ENCODE measurements around the gene COPS2.

Gene COPS2

DNA sequence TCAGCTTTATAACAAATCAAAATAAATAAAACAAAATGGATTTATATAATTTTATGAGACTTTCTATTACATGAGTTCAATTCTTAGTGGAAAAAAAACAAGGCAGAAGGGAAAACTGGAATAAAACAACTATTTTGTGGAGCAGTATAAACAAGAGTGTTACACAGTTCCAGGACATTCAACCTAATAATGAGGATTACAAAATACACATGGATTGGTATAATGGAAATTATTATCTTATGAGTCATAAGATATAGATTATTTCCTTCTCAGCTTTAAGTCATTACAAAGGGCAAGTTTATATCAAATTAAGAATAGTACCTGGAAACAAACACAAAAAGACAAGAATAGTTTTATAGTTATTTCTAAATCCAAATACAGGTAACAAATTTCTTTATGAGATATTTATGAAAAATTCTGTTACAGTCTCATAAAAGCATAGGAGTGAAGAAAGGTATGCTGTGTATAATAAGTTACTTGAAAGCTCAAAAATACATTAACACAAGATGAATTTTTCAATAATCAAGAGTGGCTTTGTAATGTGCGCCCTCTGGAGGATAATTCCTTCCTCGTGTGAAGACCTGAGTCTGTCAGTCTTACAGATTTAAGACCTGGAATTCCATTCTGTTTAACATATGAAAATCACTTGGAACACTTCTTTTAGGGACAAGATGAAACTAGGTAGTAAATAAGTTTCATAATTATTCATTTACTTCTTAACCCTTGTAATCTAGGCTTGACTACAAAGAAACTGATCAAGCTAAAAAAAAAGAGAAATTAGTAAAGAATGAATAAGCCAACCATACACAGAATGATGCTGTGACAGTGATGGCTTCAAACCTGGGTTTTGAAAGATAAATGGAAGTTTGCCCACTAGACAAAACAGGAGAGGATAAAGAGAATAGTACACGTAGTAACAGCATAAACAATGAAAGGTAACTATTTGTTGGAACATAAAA is 9.5 kb downstream of the COPS2 start:
- Histone ChIP-seq H2BK120ac (ENCODE audit: low read depth, low read length) (no peak overlapping the region), H3K36me3 (ENCODE audit: control insufficient read depth, insufficient read depth, low read length) (peaks cover 3% of the 10 kb centered on the region), H3K18ac (ENCODE audit: low read length) (no peak overlapping the region), H3K23ac (ENCODE audit: low read length) (no peak overlapping the region), H3K4ac (ENCODE audit: low read depth, low read length) (no peak overlapping the region), H4K8ac (ENCODE audit: low read depth, low read length) (no peak overlapping the region), H3K79me1 (ENCODE audit: low read length) (peaks cover 7% of the 10 kb centered on the region), H3K9ac (ENCODE audit: low read length) (no peak overlapping the region), H2BK5ac (ENCODE audit: low read length) (no peak overlapping the region), H2BK15ac (replicated peaks; ENCODE audit: low read depth) (no peak overlapping the region), H3K4me3 (ENCODE audit: low read length) (no peak overlapping the region), H3K56ac (ENCODE audit: low read length) (no peak overlapping the region), H3K79me2 (ENCODE audit: control insufficient read depth, insufficient read depth, low read length) (peaks cover 27% of the 10 kb centered on the region), H3K4me2 (ENCODE audit: low read length) (no peak overlapping the region), H2AK5ac (ENCODE audit: low read length) (no peak overlapping the region), H3K27me3 (ENCODE audit: insufficient read depth, low read length, poor library complexity) (no peaks in the 10 kb centered on the region), H3K4me1 (ENCODE audit: control insufficient read depth, low read depth, low read length) (no peaks in the 10 kb centered on the region), H4K5ac (ENCODE audit: low read length) (no peak overlapping the region), H3K27ac (ENCODE audit: low read depth, low read length) (no peak overlapping the region)
- no CpG with 5 or more reads among the region's 3 CpGs for WGBS (ENCODE audit: extremely low coverage, insufficient coverage, low lambda C conversion rate)
- peak; percentile 62 for DNase-seq

- Histone ChIP-seq H2AK5ac (ENCODE audit: low read length) (no peak overlapping the region), H4K8ac (ENCODE audit: low read depth, low read length) (no peak overlapping the region), H3K4me3 (ENCODE audit: low read length) (no peak overlapping the region), H3K4me2 (ENCODE audit: low read length) (no peak overlapping the region), H3K27me3 (ENCODE audit: insufficient read depth, low read length, poor library complexity) (no peaks in the 10 kb centered on the region), H3K36me3 (ENCODE audit: control insufficient read depth, insufficient read depth, low read length) (peaks cover under 1% of the 10 kb centered on the region), H3K9ac (ENCODE audit: low read length) (no peak overlapping the region), H2BK15ac (replicated peaks; ENCODE audit: low read depth) (no peak overlapping the region), H3K4me1 (ENCODE audit: control insufficient read depth, low read depth, low read length) (no peaks in the 10 kb centered on the region), H2BK120ac (ENCODE audit: low read depth, low read length) (no peak overlapping the region), H3K23ac (ENCODE audit: low read length) (no peak overlapping the region), H3K18ac (ENCODE audit: low read length) (no peak overlapping the region), H4K5ac (ENCODE audit: low read length) (no peak overlapping the region), H3K79me1 (ENCODE audit: low read length) (peaks cover under 1% of the 10 kb centered on the region), H3K79me2 (ENCODE audit: control insufficient read depth, insufficient read depth, low read length) (no peaks in the 10 kb centered on the region), H2BK5ac (ENCODE audit: low read length) (no peak overlapping the region), H3K27ac (ENCODE audit: low read depth, low read length) (no peak overlapping the region), H3K4ac (ENCODE audit: low read depth, low read length) (no peak overlapping the region), H3K56ac (ENCODE audit: low read length) (no peak overlapping the region)
- DNase-seq = no peak
- no CpG with 5 or more reads among the region's 2 CpGs for WGBS (ENCODE audit: extremely low coverage, insufficient coverage, low lambda C conversion rate)
Measured at GRCh38 chr15:49137861-49138260, 17.5 kb downstream of the COPS2 start.

DNA sequence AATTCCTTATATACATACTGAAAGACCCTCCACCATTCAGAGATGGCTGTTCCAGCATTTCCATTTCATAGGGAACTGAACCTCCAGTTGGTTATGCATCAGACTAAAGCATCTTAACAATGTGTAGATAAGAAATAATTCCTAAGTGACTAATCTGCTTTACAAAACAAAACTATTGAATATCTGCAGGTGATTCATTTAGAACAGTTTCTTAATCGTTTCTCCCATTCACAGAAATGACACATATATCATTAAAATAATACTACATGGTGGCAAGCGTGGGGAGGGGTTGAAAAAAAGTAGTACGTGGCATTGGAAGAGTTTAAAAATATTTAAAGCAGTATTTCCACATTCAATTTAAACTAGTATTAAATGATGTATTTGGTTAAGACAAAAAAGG is 19.5 kb downstream of the COPS2 start:
- H3K79me1 ChIP-seq (ENCODE audit: low read length) = no peaks in the 10 kb centered on the region
- no peak overlapping the region for H3K4me3 ChIP-seq (ENCODE audit: low read length)
- no peak overlapping the region for H3K4me2 ChIP-seq (ENCODE audit: low read length)
- no peak overlapping the region for H3K27ac ChIP-seq (ENCODE audit: low read depth, low read length)
- no peak overlapping the region for H2BK120ac ChIP-seq (ENCODE audit: low read depth, low read length)
- H2BK15ac ChIP-seq (replicated peaks; ENCODE audit: low read depth) = no peak overlapping the region
- H2AK5ac ChIP-seq (ENCODE audit: low read length) = no peak overlapping the region
- no peak overlapping the region for H2BK5ac ChIP-seq (ENCODE audit: low read length)
- H3K79me2 ChIP-seq (ENCODE audit: control insufficient read depth, insufficient read depth, low read length) = no peaks in the 10 kb centered on the region
- H3K27me3 ChIP-seq (ENCODE audit: insufficient read depth, low read length, poor library complexity) = no peaks in the 10 kb centered on the region
- WGBS (ENCODE audit: extremely low coverage, insufficient coverage, low lambda C conversion rate) = no CpG with 5 or more reads among the region's 3 CpGs
- no peak overlapping the region for H3K9ac ChIP-seq (ENCODE audit: low read length)
- DNase-seq = no peak
- H4K8ac ChIP-seq (ENCODE audit: low read depth, low read length) = no peak overlapping the region
- no peak overlapping the region for H3K4ac ChIP-seq (ENCODE audit: low read depth, low read length)
- no peak overlapping the region for H3K56ac ChIP-seq (ENCODE audit: low read length)
- no peak overlapping the region for H3K23ac ChIP-seq (ENCODE audit: low read length)
- H3K36me3 ChIP-seq (ENCODE audit: control insufficient read depth, insufficient read depth, low read length) = no peaks in the 10 kb centered on the region
- H3K18ac ChIP-seq (ENCODE audit: low read length) = no peak overlapping the region
- H3K4me1 ChIP-seq (ENCODE audit: control insufficient read depth, low read depth, low read length) = no peaks in the 10 kb centered on the region
- H4K5ac ChIP-seq (ENCODE audit: low read length) = no peak overlapping the region

- no peak overlapping the region for H3K23ac ChIP-seq (ENCODE audit: low read length)
- no peak overlapping the region for H3K9ac ChIP-seq (ENCODE audit: low read length)
- no peak overlapping the region for H2AK5ac ChIP-seq (ENCODE audit: low read length)
- H3K79me1 ChIP-seq (ENCODE audit: low read length) = no peaks in the 10 kb centered on the region
- no peak for DNase-seq
- H3K4me3 ChIP-seq (ENCODE audit: low read length) = no peak overlapping the region
- H3K79me2 ChIP-seq (ENCODE audit: control insufficient read depth, insufficient read depth, low read length) = no peaks in the 10 kb centered on the region
- no peak overlapping the region for H3K56ac ChIP-seq (ENCODE audit: low read length)
- no peak overlapping the region for H3K18ac ChIP-seq (ENCODE audit: low read length)
- no peaks in the 10 kb centered on the region for H3K27me3 ChIP-seq (ENCODE audit: insufficient read depth, low read length, poor library complexity)
- H4K5ac ChIP-seq (ENCODE audit: low read length) = no peak overlapping the region
- H2BK5ac ChIP-seq (ENCODE audit: low read length) = no peak overlapping the region
- H4K8ac ChIP-seq (ENCODE audit: low read depth, low read length) = no peak overlapping the region
- no peak overlapping the region for H2BK15ac ChIP-seq (replicated peaks; ENCODE audit: low read depth)
- H3K4me2 ChIP-seq (ENCODE audit: low read length) = no peak overlapping the region
- H3K4ac ChIP-seq (ENCODE audit: low read depth, low read length) = no peak overlapping the region
- H3K4me1 ChIP-seq (ENCODE audit: control insufficient read depth, low read depth, low read length) = no peaks in the 10 kb centered on the region
- H2BK120ac ChIP-seq (ENCODE audit: low read depth, low read length) = no peak overlapping the region
- H3K36me3 ChIP-seq (ENCODE audit: control insufficient read depth, insufficient read depth, low read length) = no peaks in the 10 kb centered on the region
- no peak overlapping the region for H3K27ac ChIP-seq (ENCODE audit: low read depth, low read length)
- no CpG with 5 or more reads among the region's 2 CpGs for WGBS (ENCODE audit: extremely low coverage, insufficient coverage, low lambda C conversion rate)
Measured at GRCh38 chr15:49135342-49135857, 20.0 kb downstream of the COPS2 start.

DNA sequence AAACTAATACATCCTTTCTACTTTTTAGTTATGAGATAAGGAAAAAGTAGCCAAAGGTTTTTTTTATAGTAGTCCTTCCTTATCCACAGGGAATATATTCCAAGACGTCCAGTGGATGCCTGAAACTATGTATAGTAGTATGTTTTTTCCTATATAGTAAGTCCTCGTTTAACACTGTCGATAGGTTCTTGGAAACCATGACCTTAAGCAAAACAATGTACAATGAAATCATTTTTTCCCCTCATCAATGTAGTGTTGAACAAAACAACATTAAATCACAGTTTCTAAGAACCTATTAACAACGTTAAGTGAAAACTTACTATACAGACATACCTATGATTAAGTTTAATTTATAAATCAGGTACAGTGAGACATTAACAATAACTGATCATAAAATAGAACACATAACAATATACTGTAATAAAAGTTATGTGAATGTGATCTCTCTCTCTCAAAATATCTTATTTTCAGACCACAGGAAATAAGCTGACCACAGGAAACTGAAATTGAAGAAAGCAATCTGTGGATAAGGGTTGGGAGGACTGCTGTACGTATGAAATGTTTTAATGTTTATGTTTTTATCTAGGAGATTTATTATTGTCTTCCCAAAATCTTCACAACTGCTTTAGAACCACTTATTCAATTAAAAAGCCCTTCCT is 20.6 kb downstream of the COPS2 start:
- no peak overlapping the region for H3K4ac ChIP-seq (ENCODE audit: low read depth, low read length)
- no peak for DNase-seq
- H3K9ac ChIP-seq (ENCODE audit: low read length) = no peak overlapping the region
- no peak overlapping the region for H4K5ac ChIP-seq (ENCODE audit: low read length)
- H3K27ac ChIP-seq (ENCODE audit: low read depth, low read length) = no peak overlapping the region
- no peak overlapping the region for H3K4me2 ChIP-seq (ENCODE audit: low read length)
- no peaks in the 10 kb centered on the region for H3K79me1 ChIP-seq (ENCODE audit: low read length)
- no peaks in the 10 kb centered on the region for H3K4me1 ChIP-seq (ENCODE audit: control insufficient read depth, low read depth, low read length)
- no CpG with 5 or more reads among the region's 5 CpGs for WGBS (ENCODE audit: extremely low coverage, insufficient coverage, low lambda C conversion rate)
- no peak overlapping the region for H2BK15ac ChIP-seq (replicated peaks; ENCODE audit: low read depth)
- H3K56ac ChIP-seq (ENCODE audit: low read length) = no peak overlapping the region
- no peak overlapping the region for H3K23ac ChIP-seq (ENCODE audit: low read length)
- no peaks in the 10 kb centered on the region for H3K36me3 ChIP-seq (ENCODE audit: control insufficient read depth, insufficient read depth, low read length)
- H3K4me3 ChIP-seq (ENCODE audit: low read length) = no peak overlapping the region
- H2AK5ac ChIP-seq (ENCODE audit: low read length) = no peak overlapping the region
- H4K8ac ChIP-seq (ENCODE audit: low read depth, low read length) = no peak overlapping the region
- no peak overlapping the region for H2BK5ac ChIP-seq (ENCODE audit: low read length)
- no peaks in the 10 kb centered on the region for H3K79me2 ChIP-seq (ENCODE audit: control insufficient read depth, insufficient read depth, low read length)
- no peak overlapping the region for H2BK120ac ChIP-seq (ENCODE audit: low read depth, low read length)
- H3K27me3 ChIP-seq (ENCODE audit: insufficient read depth, low read length, poor library complexity) = no peaks in the 10 kb centered on the region
- H3K18ac ChIP-seq (ENCODE audit: low read length) = no peak overlapping the region
